ENCODE data around the gene ANKRD61. TPM values are rescaled to one million over a fixed set of nuclear protein-coding genes. Genes with fewer than 3 reads are reported as not detected.
A peak's percentile ranks its signal among the peaks of the same experiment; 100 is the strongest.

ANKRD61 gene
- total RNA-seq, 2 experiments from 2014 or later: not detected

- no peak for ATAC-seq (ENCODE audit: poor library complexity)
- TF ChIP-seq CTCF (IDR thresholded peaks at IDR 0.05): no peak
- no peak overlapping the region for H3K27ac Mint-ChIP-seq
Observed at GRCh38 chr7:6032167-6032566, 991 bp downstream of the ANKRD61 start.

DNA sequence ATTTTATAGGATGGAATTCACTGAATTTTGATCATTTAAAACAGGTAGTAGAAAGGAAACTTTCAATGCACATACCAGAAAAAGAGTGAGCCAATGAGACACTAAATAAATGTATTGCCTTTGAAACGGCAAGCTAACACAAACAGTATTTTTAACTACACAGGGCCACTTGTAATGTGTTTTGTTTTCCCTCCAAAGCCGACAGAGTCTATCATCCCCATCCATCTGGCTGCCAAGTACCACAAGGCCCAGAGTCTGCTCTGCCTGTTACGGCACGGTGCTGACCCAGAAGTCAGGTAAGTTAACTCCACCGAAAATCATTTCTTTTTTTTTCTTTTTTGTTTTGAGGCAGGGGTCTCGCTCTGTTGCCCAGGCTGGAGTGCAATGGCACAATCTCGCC is 1.5 kb downstream of the ANKRD61 start:
- no peak overlapping the region for H3K27ac Mint-ChIP-seq
- peaks cover 3% of the 10 kb centered on the region for H3K4me1 ChIP-seq (ENCODE audit: insufficient read depth, low read length)
- intact Hi-C loops (cut with DNase I, micrococcal nuclease): no loop called here
- peaks cover 7% of the 10 kb centered on the region for H3K4me1 Mint-ChIP-seq (ENCODE audit: low read depth)
- no peak for TF ChIP-seq CTCF (IDR thresholded peaks at IDR 0.05)
- peaks cover 83% of the 10 kb centered on the region for H3K36me3 Mint-ChIP-seq (ENCODE audit: low read depth)
- CTCF ChIA-PET: no interaction called here
- no peak for ATAC-seq (ENCODE audit: poor library complexity)
- DNase-seq: no peak
- H3K9me3 Mint-ChIP-seq: no peaks in the 10 kb centered on the region
- POLR2A ChIA-PET: no interaction called here
- no peak overlapping the region for H3K27ac ChIP-seq (ENCODE audit: low read depth in 1 of 2, low read length in 2 of 2)
- no peaks in the 10 kb centered on the region for H3K27me3 Mint-ChIP-seq
- peaks cover 56% of the 10 kb centered on the region for H3K36me3 ChIP-seq (ENCODE audit: insufficient read depth, low read length)
- H3K9me3 ChIP-seq (ENCODE audit: control insufficient read depth in 1 of 2, insufficient read depth in 1 of 2, low read length in 2 of 2): no peaks in the 10 kb centered on the region
- no peaks in the 10 kb centered on the region for H3K27me3 ChIP-seq (ENCODE audit: control insufficient read depth in 1 of 2, insufficient read depth in 2 of 2, low read length in 2 of 2)
- H3K4me3 Mint-ChIP-seq: no peak overlapping the region
- no peak overlapping the region for H3K4me3 ChIP-seq (ENCODE audit: low read length)

More at GRCh38 chr7:6032167-6032566, 991 bp downstream of the ANKRD61 start:
- intact Hi-C loops (cut with DNase I, micrococcal nuclease): no loop called here
- Mint-ChIP-seq H3K27me3 (no peaks in the 10 kb centered on the region), H3K4me3 (no peak overlapping the region), H3K9me3 (no peaks in the 10 kb centered on the region), H3K36me3 (ENCODE audit: low read depth) (peaks cover 83% of the 10 kb centered on the region), H3K4me1 (ENCODE audit: low read depth) (peaks cover 10% of the 10 kb centered on the region)
- no peaks in the 10 kb centered on the region for H3K27me3 ChIP-seq (ENCODE audit: control insufficient read depth in 1 of 2, insufficient read depth in 2 of 2, low read length in 2 of 2)
- CTCF ChIA-PET: no interaction called here
- DNase-seq: peak in 1 of 14 experiments; percentile 49
- POLR2A ChIA-PET: interaction anchor here (0.8 kb wide), 1 partner anchor 11 kb away, joined by 3 read pairs; no protein-coding TSS in a partner anchor
- H3K27ac ChIP-seq (ENCODE audit: low read depth in 1 of 2, low read length in 2 of 2): no peak overlapping the region
- no peaks in the 10 kb centered on the region for H3K9me3 ChIP-seq (ENCODE audit: control insufficient read depth in 1 of 2, insufficient read depth in 1 of 2, low read length in 2 of 2)
- H3K4me1 ChIP-seq (ENCODE audit: insufficient read depth, low read length): peaks cover 4% of the 10 kb centered on the region
- peaks cover 56% of the 10 kb centered on the region for H3K36me3 ChIP-seq (ENCODE audit: insufficient read depth, low read length)
- no peak overlapping the region for H3K4me3 ChIP-seq (ENCODE audit: low read length)

DNA sequence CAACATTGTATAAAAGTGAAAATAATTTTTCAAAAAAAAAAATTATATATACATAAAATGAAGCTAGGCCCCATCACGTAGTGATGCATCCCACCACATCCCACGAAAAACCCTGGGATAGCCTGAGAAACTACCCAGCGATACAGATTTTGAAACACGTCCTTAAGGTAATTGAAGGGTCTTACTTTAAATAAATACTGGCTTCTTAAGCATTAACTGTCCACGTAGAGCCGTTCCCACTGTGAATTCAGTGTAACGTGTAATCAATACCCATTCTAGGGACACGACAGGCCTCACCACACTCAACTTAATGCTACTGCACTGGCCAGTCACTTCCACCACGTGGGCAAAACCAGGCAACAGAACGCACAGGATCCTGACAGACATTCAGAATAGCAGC is 4.0 kb downstream of the ANKRD61 start:
- H3K4me3 ChIP-seq (ENCODE audit: low read length): no peak overlapping the region
- TF ChIP-seq CTCF (IDR thresholded peaks at IDR 0.05): no peak
- H3K27ac ChIP-seq (ENCODE audit: low read depth in 1 of 2, low read length in 2 of 2): no peak overlapping the region
- H3K4me1 ChIP-seq (ENCODE audit: insufficient read depth, low read length): peaks cover 3% of the 10 kb centered on the region
- H3K9me3 Mint-ChIP-seq: no peaks in the 10 kb centered on the region
- no peaks in the 10 kb centered on the region for H3K9me3 ChIP-seq (ENCODE audit: control insufficient read depth in 1 of 2, insufficient read depth in 1 of 2, low read length in 2 of 2)
- H3K36me3 ChIP-seq (ENCODE audit: insufficient read depth, low read length): peaks cover 68% of the 10 kb centered on the region
- no peaks in the 10 kb centered on the region for H3K27me3 ChIP-seq (ENCODE audit: control insufficient read depth in 1 of 2, insufficient read depth in 2 of 2, low read length in 2 of 2)
- ATAC-seq (ENCODE audit: poor library complexity) (no peak), DNase-seq (no peak)
- H3K36me3 Mint-ChIP-seq (ENCODE audit: low read depth): peaks cover 83% of the 10 kb centered on the region
- H3K4me1 Mint-ChIP-seq (ENCODE audit: low read depth): no peaks in the 10 kb centered on the region
- POLR2A ChIA-PET: no interaction called here
- intact Hi-C loops (cut with DNase I, micrococcal nuclease): no loop called here
- no peak overlapping the region for H3K27ac Mint-ChIP-seq
- H3K27me3 Mint-ChIP-seq: no peaks in the 10 kb centered on the region
- CTCF ChIA-PET: no interaction called here
- no peak overlapping the region for H3K4me3 Mint-ChIP-seq

Data from CD4-positive, alpha-beta T cell (primary cell).